Suppressor macrophage treated with lipopolysaccharide for 1 hour (primary cell): ENCODE data around the gene BIN1.

Experiments used
- DNase-seq, 3 donors: peaks; one replicate each; pipeline ENCODE4 v3.0.0-alpha.2; 2020 to 2022

BIN1 gene

GRCh38 chr2:127057371-127058245, 49.3 kb downstream of the BIN1 start:
- no peak for DNase-seq

- no peak for DNase-seq
These were observed 50.2 kb downstream of the BIN1 start for GRCh38 chr2:127056631-127057370.

DNA sequence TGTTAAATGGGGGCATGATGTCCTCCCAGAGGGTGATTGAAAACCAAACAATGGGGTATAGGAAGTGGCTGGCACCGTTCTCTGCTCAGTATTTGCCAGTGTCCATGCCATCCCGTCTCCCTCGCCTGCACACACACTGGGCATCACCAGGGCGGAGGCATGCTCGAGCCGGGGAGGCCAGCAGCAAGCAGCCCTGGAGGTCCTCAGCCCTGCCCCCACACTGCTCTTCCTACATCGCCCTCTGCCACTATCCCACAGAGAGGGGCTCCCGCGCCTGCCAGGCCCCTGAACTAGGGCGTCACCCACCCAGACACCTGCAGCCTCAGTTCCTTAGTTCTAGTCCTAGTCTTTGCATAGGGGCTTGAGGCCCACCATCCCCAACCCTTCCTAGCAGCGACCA, 50.9 kb downstream of the BIN1 start:
- no peak for DNase-seq

- no peak for DNase-seq
These were observed 51.2 kb downstream of the BIN1 start for GRCh38 chr2:127055786-127056076.

- no peak for DNase-seq
These were observed 51.8 kb downstream of the BIN1 start for GRCh38 chr2:127054996-127055785.

DNA sequence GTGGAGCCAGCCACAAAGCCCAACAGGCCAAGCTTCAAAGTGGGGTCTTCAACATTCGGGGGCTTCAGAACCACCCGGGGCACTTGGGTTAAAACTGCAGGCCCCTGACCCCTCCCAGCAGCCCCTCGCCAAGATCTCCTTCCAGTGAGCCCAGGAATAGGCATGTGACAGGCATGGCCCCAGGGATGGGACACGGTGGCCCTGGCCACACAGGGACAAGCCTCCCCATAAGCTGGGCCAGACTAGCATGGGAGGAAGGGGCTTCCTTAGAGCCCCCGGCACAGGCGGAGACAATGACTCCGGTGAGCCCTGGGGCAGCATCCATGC, 52.4 kb downstream of the BIN1 start:
- DNase-seq, result no peak

DNA sequence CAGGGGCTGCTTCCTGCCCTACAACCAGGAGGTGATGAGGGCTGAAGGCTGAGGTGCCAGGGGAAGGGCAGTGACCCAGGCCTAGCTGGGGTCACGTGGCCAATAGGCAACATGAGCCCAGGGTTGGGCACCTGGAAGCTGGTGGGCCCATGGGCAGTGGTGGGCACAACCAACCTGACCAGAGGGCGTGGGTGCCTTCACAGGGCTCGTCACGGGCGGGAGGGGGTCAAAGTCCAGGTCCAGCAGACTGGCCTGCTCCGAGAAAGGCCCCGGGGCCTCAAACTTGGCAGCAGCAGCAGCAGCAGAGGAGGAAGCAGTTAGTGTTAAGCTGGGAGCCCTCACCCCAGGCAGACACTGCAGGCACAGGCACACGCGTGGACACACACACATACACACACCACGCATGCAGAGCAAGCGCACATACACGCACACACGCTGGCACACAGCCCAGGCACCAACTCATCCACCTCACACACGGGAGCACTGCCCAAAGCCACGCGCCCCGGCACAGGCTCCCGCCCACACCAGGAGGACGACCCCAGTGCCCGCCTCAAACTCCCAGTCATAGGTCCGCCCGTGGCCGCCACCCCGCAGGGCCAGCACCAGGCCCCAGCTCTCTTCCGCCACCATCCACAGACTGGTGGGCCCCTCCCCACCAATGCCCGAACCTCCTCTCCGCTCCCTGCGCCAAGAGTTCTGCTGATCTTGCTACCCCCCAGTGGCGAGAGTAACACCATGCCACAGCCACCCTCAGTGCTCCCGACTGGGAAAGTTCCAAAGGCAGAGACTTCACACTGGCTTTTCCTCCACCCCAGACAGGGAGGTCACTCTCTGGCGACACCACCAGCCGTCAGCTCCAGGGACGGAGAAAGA, 53.0 kb downstream of the BIN1 start:
- no peak for DNase-seq

DNA sequence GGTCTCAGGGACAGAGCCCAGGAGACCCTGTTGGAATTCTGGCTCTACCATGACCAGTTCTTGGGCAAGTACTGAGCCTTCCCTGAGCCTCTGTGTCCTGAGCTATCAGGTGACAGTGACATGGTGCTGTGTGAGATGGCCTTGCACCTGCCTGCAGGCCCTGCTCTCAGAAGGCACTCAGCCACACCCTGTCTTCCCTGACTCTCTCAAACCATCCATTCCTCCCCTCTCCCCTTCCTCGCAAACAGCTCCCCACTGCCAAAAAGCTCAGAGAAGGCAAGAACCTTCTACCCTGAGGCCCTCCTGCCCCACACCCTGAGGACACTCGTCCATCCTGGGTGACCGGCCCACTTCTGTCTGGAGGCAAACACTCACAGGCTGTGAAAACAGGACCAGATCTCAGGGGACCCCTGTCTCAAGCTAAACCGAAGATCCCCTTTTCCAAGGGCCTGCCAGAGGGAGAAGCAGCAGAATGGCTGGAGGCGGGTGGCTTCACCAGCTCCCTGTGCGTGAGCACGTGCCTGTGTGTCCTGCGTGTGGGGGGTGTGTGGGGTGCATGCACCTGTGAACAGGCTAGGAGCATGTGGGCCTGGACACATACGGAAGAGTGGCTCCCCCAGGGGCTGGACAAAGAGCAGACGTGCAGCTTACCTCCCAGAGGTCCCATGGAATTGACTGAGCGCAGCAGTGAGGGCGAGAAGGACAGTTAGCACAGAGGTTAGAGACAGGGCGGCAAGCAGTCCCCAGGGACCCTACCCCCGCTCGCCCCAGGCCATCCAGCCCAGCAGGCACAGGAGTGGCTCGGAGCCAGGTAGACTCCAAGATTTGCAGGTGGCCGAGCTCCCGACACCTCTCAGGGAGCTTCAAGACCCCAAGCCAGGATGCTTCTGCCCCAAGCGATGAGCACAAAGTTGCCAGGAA, 53.9 kb downstream of the BIN1 start:
- no peak for DNase-seq

DNA sequence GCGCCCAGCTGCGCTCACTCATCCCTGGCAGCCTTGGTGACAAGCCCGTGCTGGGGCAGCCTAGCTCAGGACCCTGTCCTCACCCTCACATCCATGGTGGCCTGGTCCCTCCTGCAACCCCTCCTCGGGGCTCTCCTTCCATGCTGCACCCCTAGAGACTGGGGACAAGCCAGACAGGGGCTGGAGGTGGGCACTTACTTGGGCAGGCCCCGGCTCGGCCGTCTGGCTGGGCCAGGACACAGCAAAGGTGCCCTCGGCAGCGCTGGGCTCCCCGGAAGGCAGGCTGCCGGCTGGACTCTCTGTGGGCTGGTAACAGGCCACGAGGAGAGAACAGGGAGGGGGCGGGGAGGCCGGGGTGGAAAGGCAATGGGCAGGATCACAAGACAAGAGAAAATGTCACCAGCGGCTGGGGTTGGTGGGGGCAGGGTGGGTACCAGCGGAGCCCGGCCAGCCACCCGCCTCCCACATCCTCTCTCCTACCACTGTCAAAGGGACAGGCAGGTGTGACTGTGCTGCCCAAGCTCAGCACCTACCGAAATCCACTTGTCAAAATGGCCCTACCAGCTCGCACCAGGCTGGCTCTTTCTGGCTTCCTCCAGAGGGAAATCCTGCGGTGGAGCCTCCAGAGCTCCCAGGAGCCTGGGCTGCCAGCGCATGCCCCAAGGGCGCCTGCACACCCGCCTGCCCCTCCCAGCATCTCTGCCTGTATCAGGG, 54.7 kb downstream of the BIN1 start:
- DNase-seq, result no peak

GRCh38 chr2:127051116-127052056, 55.6 kb downstream of the BIN1 start:
- DNase-seq, result no peak

DNA sequence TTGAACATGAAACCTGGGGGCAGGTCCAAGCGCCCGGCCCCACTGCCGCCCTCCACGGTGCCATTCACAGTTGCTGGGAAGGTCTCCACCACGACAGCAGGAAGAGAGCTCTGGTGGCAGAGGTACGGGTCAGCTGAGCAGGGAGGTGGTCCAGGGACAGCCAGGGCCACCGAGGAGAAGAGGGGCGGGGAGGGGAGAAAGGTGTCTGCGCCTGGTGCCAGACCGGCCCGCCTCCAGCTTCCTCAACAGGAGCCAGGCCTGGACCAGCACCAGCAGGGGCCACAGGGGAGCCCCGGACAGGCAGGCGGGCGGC, 56.2 kb downstream of the BIN1 start:
- DNase-seq, result no peak

DNA sequence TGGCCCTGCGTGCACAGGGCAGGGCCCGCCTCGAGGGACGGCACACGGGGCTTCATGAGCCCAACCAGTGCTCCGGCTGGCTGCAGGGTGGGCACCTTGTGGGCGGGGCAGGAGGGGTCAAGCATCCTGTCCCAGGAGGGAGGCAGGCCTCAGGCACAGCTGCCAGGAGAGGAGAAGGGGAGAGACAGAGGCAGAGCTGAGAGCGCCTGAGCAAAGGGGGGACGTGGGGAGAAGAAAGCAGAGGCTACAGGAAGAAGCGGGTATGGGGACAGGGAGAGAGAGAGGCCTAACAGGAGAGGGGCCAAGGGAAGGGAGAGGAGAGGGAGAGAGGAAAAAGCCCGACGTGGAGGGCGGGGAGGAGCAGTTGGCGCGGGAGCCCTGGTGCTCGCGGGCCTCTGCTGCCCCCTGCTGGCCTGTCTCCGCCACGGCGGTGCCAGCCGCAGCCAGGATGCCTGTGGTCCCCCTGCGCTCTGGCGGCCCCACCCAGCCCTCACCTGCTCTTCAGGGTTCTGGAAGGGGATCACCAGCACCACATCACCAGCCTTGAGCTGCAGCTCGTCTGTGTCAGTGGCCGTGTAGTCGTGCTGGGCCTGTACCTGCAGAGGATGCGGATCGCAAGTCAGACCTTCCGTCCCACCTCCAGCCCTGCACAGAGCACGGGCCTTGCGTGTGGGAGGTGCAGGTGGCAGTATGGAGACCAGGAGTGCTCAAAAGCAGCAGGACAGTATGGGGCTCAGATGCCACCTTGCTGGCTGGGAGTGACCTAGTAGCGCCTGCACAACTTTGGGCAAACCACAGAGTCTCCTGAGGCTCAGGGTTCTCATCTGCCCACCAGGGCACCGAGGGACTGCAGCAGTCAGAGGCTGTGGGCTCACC, 56.8 kb downstream of the BIN1 start:
- DNase-seq, result peak; percentile 58 to 79 (median 68)

GRCh38 chr2:127048969-127049897, 57.7 kb downstream of the BIN1 start:
- DNase-seq, result no peak

- DNase-seq, result no peak
These were observed 58.4 kb downstream of the BIN1 start for GRCh38 chr2:127048618-127048935.

- DNase-seq, result no peak
These were observed 59.0 kb downstream of the BIN1 start for GRCh38 chr2:127047716-127048617.

DNA sequence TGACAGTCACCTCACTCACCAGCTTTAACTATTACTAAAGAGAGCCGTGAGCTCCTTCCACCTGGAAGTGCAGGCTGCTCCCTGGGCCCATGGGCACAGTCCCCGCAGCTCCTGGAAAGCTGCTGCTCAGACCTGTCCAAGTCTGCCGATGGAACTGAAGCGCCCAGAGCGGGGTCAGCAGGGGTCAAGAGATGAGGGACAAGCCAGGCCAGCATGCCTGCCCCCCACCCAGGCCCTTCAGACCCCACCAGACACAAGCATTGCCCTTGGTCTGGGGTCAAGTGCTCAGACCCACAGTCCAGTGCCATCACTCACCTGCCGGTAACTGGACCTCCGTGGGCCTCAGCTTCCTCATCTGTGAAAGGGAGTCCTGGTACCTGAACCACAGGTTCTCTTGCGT, 59.9 kb downstream of the BIN1 start:
- DNase-seq, result no peak

- no peak for DNase-seq
These were observed 60.4 kb downstream of the BIN1 start for GRCh38 chr2:127046579-127046978.
